Germinal center (tissue), 1 donor: ENCODE results near the gene TRAF3IP1.
"Not testable (repeated sequence)": the region's sequence is repeated elsewhere in the genome, so short reads cannot be mapped to it uniquely, and the experiment has no call there.

Experiments
- DNase-seq: peaks from one replicate; pipeline ENCODE4 v3.0.0; 2012; ENCODE audit warnings: mixed read lengths, low spot score

Gene TRAF3IP1

DNA sequence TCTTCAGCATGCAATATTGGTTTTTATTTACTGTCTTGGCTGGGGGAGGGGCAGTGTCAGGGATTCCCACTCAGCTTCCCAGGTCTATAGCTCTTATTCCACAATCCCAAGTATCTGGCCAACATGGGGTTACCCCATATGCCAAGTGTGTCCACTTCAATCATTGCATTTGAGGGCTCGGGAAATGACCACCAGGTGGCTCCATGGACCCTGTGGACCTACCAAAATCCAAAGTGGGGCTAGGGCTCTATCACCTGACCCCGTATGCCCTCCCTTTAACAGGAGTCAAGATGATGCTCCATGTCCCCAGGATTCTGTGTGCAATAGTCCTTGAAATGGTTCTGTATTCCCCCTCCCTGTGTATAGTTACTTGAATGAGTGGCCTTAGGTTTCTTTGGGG, 12.1 kb upstream of the TRAF3IP1 start:
- DNase-seq: no peak

- DNase-seq: not testable (repeated sequence)
These were observed 9.6 kb upstream of the TRAF3IP1 start for GRCh38 chr2:238310721-238311120.

GRCh38 chr2:238313289-238313990, 6.9 kb upstream of the TRAF3IP1 start:
- DNase-seq: no peak

- no peak for DNase-seq
These were observed 6.3 kb upstream of the TRAF3IP1 start for GRCh38 chr2:238313991-238314350.

DNA sequence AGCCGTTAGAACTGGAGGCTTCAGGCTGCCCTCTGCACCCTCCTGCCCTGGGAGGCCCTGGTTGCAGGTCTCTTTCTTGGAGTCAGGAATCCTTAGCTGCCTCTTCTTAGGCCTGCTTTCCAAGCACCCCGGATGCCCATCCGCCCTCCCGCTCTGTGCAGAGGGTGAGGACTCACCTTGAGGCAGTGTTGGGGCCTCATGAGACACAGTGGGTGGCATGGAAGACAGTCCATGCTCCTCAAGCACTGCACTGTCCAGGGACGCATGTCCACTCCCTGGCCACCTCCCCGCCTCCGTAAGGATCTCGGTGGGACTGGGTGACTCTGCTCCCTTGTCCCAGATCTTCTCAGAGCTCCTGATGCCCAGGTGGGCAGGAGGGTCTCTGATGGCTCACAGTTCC, 5.7 kb upstream of the TRAF3IP1 start:
- no peak for DNase-seq

DNA sequence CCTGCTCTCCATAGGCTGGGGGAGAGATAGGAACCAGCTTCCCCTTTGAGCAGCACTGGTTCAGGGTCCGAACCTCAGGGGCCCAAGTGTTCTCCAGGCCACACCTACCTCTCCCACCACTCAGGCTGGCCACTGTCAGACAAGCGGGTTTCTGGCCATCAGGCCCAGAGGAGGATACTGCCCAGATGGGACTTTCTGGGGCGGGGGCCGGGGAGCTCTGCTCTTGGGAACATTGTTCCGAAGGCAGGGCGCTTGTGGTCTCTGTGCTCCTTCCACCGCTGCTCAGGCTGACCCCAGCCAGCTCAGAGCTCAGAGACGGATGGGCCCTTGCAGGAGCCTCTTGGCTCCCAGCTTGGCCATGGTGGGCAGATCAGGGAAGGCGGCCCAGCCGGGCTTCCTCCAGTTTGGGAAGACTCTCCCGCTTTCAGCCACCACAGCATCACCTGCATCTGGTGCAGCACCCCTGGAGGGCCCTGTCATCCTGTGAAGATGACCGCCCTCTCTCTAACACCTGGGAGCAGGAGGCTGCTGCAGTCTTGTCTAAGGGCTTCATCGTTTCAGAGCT, 5.2 kb upstream of the TRAF3IP1 start:
- no peak for DNase-seq

DNA sequence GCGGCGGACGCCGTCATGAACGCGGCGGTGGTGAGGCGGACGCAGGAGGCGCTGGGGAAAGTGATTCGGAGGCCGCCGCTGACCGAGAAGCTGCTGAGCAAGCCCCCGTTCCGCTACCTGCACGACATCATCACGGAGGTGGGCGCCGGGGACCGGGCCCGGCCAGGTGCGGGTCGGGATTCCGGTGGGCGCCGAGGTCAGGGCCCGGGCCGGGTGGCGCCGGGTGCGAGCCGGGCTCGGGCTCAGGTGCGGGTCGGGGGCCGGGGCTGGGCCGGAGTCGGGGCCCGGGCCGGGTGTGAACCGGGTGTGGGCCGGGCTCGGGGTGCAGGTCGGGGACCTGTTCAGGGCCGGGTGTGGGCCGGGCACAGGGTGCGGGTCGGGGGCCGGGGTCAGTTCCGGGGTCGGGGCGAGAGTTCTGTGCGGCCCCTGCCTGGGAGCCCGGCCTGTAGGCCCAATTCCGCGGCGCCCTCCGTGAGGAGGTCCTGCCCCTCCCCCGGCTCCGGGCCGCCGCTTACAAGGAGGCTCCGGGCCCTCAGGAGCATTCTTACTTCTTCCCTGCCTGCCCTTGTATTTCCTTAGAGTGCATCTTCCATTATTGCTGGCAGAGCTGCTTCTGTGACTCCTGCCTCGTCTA, 447 bp downstream of the TRAF3IP1 start:
- peak; percentile 44 for DNase-seq

DNA sequence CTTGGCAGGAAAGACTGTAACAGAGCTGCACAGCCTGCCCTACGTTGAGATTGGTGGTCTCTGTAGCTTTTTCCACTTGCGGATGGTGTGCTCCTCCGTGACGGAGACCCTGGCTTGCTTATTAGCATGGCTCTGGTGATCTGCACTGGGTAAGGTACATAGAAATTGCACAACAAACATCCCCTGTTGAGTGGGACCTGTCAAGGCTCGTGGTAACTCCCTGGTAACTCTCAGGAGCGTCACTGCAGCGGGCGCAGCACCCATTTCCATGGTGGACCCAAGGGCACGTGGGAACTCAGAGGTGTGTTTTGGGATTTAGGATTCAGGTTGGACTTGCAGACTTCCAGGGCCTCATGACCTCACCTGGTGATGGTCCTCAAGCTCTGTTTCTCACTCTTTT, 1.1 kb downstream of the TRAF3IP1 start:
- DNase-seq: no peak

DNA sequence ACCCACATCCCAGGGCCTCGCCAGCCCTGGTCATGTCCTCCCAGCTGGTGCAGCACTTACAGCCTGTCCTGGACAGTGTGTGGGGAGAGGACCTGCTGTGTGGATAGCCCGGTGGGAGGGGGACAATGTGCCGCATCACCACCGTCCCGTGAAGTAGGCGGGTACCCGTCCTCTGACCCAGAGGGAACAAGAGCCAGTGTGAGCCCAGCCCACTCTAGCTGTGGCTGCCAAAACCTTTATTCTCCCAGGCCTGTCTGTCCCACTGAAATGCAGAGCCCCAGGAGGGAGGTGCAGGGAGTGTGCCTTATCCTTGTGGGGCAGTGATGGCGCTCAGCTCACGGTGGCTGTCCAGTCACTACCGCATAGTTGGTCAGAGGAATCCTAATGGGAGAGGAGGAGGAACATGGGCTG, 1.7 kb downstream of the TRAF3IP1 start:
- DNase-seq: no peak

GRCh38 chr2:238324248-238324647, 3.9 kb downstream of the TRAF3IP1 start:
- not testable (repeated sequence) for DNase-seq

GRCh38 chr2:238325694-238326093, 5.4 kb downstream of the TRAF3IP1 start:
- DNase-seq: no peak

- DNase-seq: no peak
These were observed 6.6 kb downstream of the TRAF3IP1 start for GRCh38 chr2:238326801-238327365.

GRCh38 chr2:238327751-238328150, 7.4 kb downstream of the TRAF3IP1 start:
- DNase-seq: no peak

GRCh38 chr2:238330391-238330790, 10.1 kb downstream of the TRAF3IP1 start:
- no peak for DNase-seq

DNA sequence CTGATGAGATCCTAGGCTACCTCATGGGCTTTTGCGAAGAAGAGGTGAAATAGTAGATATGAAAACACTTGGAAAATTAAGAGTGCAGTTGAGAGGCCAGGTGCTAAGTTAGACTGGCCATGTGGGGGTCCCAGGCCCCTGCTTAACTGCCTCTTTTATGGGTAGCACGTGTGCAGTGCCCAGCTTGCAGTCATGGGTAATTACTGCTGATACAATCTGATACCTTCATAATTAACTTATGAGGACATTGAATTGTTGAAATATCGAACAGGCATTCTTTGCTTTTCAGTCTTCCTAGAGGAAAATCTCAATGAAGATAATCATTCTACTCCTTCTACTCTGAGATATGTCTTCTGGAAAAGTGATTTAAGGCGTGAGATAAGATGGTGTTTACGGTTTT, 11.6 kb downstream of the TRAF3IP1 start:
- DNase-seq: no peak

GRCh38 chr2:238334885-238335284, 14.6 kb downstream of the TRAF3IP1 start:
- peak; percentile 52 for DNase-seq

DNA sequence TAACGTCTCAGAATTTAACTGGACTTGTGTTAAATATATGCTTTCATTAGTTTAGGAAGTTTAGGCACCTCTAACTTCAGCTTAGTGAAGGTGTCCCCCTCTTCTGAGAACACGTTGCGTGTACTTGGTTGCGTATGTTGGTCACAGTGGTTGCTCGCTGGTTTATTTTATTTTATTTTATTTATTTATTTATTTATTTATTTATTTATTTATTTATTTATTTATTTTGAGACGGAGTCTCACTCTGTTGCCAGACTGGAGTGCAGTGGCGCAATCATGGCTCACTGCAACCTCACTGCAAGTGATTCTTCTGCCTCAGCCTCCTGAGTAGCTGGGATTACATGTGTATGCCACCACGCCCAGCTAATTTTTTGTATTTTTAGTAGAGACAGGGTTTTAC, 15.3 kb downstream of the TRAF3IP1 start:
- not testable (repeated sequence) for DNase-seq

- no peak for DNase-seq
These were observed 15.8 kb downstream of the TRAF3IP1 start for GRCh38 chr2:238336151-238336550.

GRCh38 chr2:238336793-238337444, 16.6 kb downstream of the TRAF3IP1 start:
- no peak for DNase-seq

- DNase-seq: no peak
These were observed 17.5 kb downstream of the TRAF3IP1 start for GRCh38 chr2:238337846-238338245.

GRCh38 chr2:238338710-238339394, 18.5 kb downstream of the TRAF3IP1 start:
- DNase-seq: no peak

GRCh38 chr2:238339395-238339780, 19.1 kb downstream of the TRAF3IP1 start:
- DNase-seq: no peak
